ENCODE data around the gene NAT14. TPM values are rescaled to one million over a fixed set of nuclear protein-coding genes. Genes with fewer than 3 reads are reported as not detected.

NAT14 gene
- total RNA-seq, 1 donor from 2014 or later, result 37.7 TPM

GRCh38 chr19:55489711-55490477, 4.9 kb downstream of the NAT14 start:
- TF ChIP-seq CTCF (IDR thresholded peaks at IDR 0.05; ENCODE audit: unreplicated experiment), result no peak
- DNase-seq (ENCODE audit: low spot score), result no peak
- peaks cover 13% of the 10 kb centered on the region for H3K4me1 Mint-ChIP-seq (ENCODE audit: unreplicated experiment)
- H3K27me3 Mint-ChIP-seq (ENCODE audit: unreplicated experiment), result peaks cover 7% of the 10 kb centered on the region
- H3K4me3 Mint-ChIP-seq (ENCODE audit: unreplicated experiment), result no peak overlapping the region
- H3K9me3 Mint-ChIP-seq (ENCODE audit: unreplicated experiment), result no peaks in the 10 kb centered on the region
- no peak overlapping the region for H3K27ac Mint-ChIP-seq (ENCODE audit: unreplicated experiment)
- peaks cover 4% of the 10 kb centered on the region for H3K36me3 Mint-ChIP-seq (ENCODE audit: low read depth, unreplicated experiment)

GRCh38 chr19:55490478-55491432, 5.8 kb downstream of the NAT14 start:
- Mint-ChIP-seq H3K36me3 (ENCODE audit: low read depth, unreplicated experiment) (peaks cover 4% of the 10 kb centered on the region), H3K27me3 (ENCODE audit: unreplicated experiment) (peaks cover 6% of the 10 kb centered on the region), H3K4me1 (ENCODE audit: unreplicated experiment) (peaks cover 13% of the 10 kb centered on the region), H3K27ac (ENCODE audit: unreplicated experiment) (no peak overlapping the region), H3K9me3 (ENCODE audit: unreplicated experiment) (no peaks in the 10 kb centered on the region), H3K4me3 (ENCODE audit: unreplicated experiment) (no peak overlapping the region)
- TF ChIP-seq CTCF (IDR thresholded peaks at IDR 0.05; ENCODE audit: unreplicated experiment), result no peak
- DNase-seq (ENCODE audit: low spot score), result no peak

- H3K27me3 Mint-ChIP-seq (ENCODE audit: unreplicated experiment), result peaks cover 2% of the 10 kb centered on the region
- no peak for TF ChIP-seq CTCF (IDR thresholded peaks at IDR 0.05; ENCODE audit: unreplicated experiment)
- no peaks in the 10 kb centered on the region for H3K9me3 Mint-ChIP-seq (ENCODE audit: unreplicated experiment)
- no peak for DNase-seq (ENCODE audit: low spot score)
- H3K4me3 Mint-ChIP-seq (ENCODE audit: unreplicated experiment), result no peak overlapping the region
- no peak overlapping the region for H3K27ac Mint-ChIP-seq (ENCODE audit: unreplicated experiment)
- H3K36me3 Mint-ChIP-seq (ENCODE audit: low read depth, unreplicated experiment), result no peaks in the 10 kb centered on the region
- peaks cover 9% of the 10 kb centered on the region for H3K4me1 Mint-ChIP-seq (ENCODE audit: unreplicated experiment)
Measured at GRCh38 chr19:55491546-55492360, 6.8 kb downstream of the NAT14 start.

GRCh38 chr19:55492362-55492944, 7.5 kb downstream of the NAT14 start:
- no peak for TF ChIP-seq CTCF (IDR thresholded peaks at IDR 0.05; ENCODE audit: unreplicated experiment)
- Mint-ChIP-seq H3K27ac (ENCODE audit: unreplicated experiment) (no peak overlapping the region), H3K4me1 (ENCODE audit: unreplicated experiment) (peaks cover 3% of the 10 kb centered on the region), H3K9me3 (ENCODE audit: unreplicated experiment) (no peaks in the 10 kb centered on the region), H3K4me3 (ENCODE audit: unreplicated experiment) (no peak overlapping the region), H3K36me3 (ENCODE audit: low read depth, unreplicated experiment) (no peaks in the 10 kb centered on the region), H3K27me3 (ENCODE audit: unreplicated experiment) (peaks cover 2% of the 10 kb centered on the region)
- no peak for DNase-seq (ENCODE audit: low spot score)

Data from endothelial cell (in vitro differentiated cells).